Measurements from ENCODE around the gene IFNA7. TPM values are rescaled to one million over a fixed set of nuclear protein-coding genes. Genes with fewer than 3 reads are reported as not detected.
A peak's percentile ranks its signal among the peaks of the same experiment; 100 is the strongest.
"Not testable (repeated sequence)": the region's sequence is repeated elsewhere in the genome, so short reads cannot be mapped to it uniquely, and the experiment has no call there.

IFNA7 gene
- not detected in 2 replicates for total RNA-seq

- H3K27me3 Mint-ChIP-seq, CTCF ChIA-PET, H3K4me1 Mint-ChIP-seq: not testable (repeated sequence)
These were observed at the start of gene IFNA7 for GRCh38 chr9:21202105-21202504. IFNA7 (minus strand) TSS chr9:21202205; CDS start chr9:21202165, 40 bp downstream.

GRCh38 chr9:21251638-21252037 is 49.6 kb upstream of the IFNA7 start:
- CTCF ChIA-PET: interaction anchor here (1.2 to 2.4 kb wide), 3 partner anchors 14 to 144 kb away, joined by 3 to 9 read pairs (median 5); no protein-coding TSS in a partner anchor
- Mint-ChIP-seq H3K9me3 (no peaks in the 10 kb centered on the region), H3K27me3 (peaks cover 22% of the 10 kb centered on the region), H3K4me1 (peaks cover 4% of the 10 kb centered on the region), H3K4me3 (no peak overlapping the region), H3K27ac (no peak overlapping the region), H3K36me3 (ENCODE audit: low read depth) (no peaks in the 10 kb centered on the region)
- DNase-seq (no peak), ATAC-seq (ENCODE audit: low read depth) (no peak)
- POLR2A ChIA-PET: no interaction called here
- no peak for TF ChIP-seq CTCF (IDR thresholded peaks at IDR 0.05)
- intact Hi-C loops (cut with micrococcal nuclease): loop anchor here (2.0 to 5.0 kb wide), 3 partner anchors 67 to 146 kb away; no protein-coding TSS in a partner anchor

More at GRCh38 chr9:21202105-21202504, at the start of gene IFNA7:
- H3K27ac Mint-ChIP-seq; H3K9me3 Mint-ChIP-seq; intact Hi-C loops (cut with micrococcal nuclease); ATAC-seq (ENCODE audit: low read depth); POLR2A ChIA-PET; DNase-seq; H3K36me3 Mint-ChIP-seq (ENCODE audit: low read depth); H3K4me3 Mint-ChIP-seq: not testable (repeated sequence)

GRCh38 chr9:21251190-21251589 is 49.2 kb upstream of the IFNA7 start:
- Mint-ChIP-seq H3K36me3 (ENCODE audit: low read depth) (no peaks in the 10 kb centered on the region), H3K27me3 (peaks cover 19% of the 10 kb centered on the region), H3K9me3 (no peaks in the 10 kb centered on the region), H3K4me3 (no peak overlapping the region), H3K4me1 (peaks cover 4% of the 10 kb centered on the region), H3K27ac (no peak overlapping the region)
- ChIA-PET CTCF (interaction anchor here (1.2 to 2.4 kb wide), 2 partner anchors 68 to 145 kb away, joined by 5 to 9 read pairs; no protein-coding TSS in a partner anchor), POLR2A (no interaction called here)
- no peak for TF ChIP-seq CTCF (IDR thresholded peaks at IDR 0.05)
- DNase-seq: no peak
- intact Hi-C loops (cut with micrococcal nuclease): loop anchor here (5.0 kb wide), 1 partner anchor 146 kb away; no protein-coding TSS in a partner anchor
- no peak for ATAC-seq (ENCODE audit: low read depth)

GRCh38 chr9:21244836-21245235 is 42.8 kb upstream of the IFNA7 start:
- H3K36me3 Mint-ChIP-seq (ENCODE audit: low read depth): no peaks in the 10 kb centered on the region
- intact Hi-C loops (cut with micrococcal nuclease): no loop called here
- peaks cover 6% of the 10 kb centered on the region for H3K27me3 Mint-ChIP-seq
- no peak overlapping the region for H3K4me3 Mint-ChIP-seq
- no peak for DNase-seq
- TF ChIP-seq CTCF (IDR thresholded peaks at IDR 0.05): no peak
- no peaks in the 10 kb centered on the region for H3K4me1 Mint-ChIP-seq
- CTCF ChIA-PET: no interaction called here
- POLR2A ChIA-PET: no interaction called here
- no peaks in the 10 kb centered on the region for H3K9me3 Mint-ChIP-seq
- H3K27ac Mint-ChIP-seq: no peak overlapping the region
- no peak for ATAC-seq (ENCODE audit: low read depth)

- POLR2A ChIA-PET: no interaction called here
- TF ChIP-seq CTCF (IDR thresholded peaks at IDR 0.05): no peak
These were observed 37.9 kb upstream of the IFNA7 start, which contains the start of gene IFNA14 for GRCh38 chr9:21239911-21240310. IFNA14 (minus strand) TSS chr9:21240005; CDS start chr9:21239935, 70 bp downstream.

GRCh38 chr9:21236360-21236714 is 34.3 kb upstream of the IFNA7 start:
- not testable (repeated sequence) for H3K27me3 Mint-ChIP-seq; H3K36me3 Mint-ChIP-seq (ENCODE audit: low read depth); H3K9me3 Mint-ChIP-seq; H3K4me3 Mint-ChIP-seq; H3K27ac Mint-ChIP-seq; H3K4me1 Mint-ChIP-seq; DNase-seq; ATAC-seq (ENCODE audit: low read depth)
- POLR2A ChIA-PET: interaction anchor here (1.1 kb wide), 1 partner anchor 41 kb away, joined by 3 read pairs; no protein-coding TSS in a partner anchor
- intact Hi-C loops (cut with micrococcal nuclease): loop anchor here (10.0 kb wide), 1 partner anchor 468 kb away; no protein-coding TSS in a partner anchor
- CTCF ChIA-PET: interaction anchor here (0.9 to 1.8 kb wide), 11 partner anchors 13 to 555 kb away, joined by 3 to 7 read pairs (median 4); no protein-coding TSS in a partner anchor

More at GRCh38 chr9:21239911-21240310, 37.9 kb upstream of the IFNA7 start, which contains the start of gene IFNA14:
- intact Hi-C loops (cut with micrococcal nuclease): loop anchor here (10.0 kb wide), 1 partner anchor 465 kb away; no protein-coding TSS in a partner anchor
- Mint-ChIP-seq H3K27ac (no peak within 1 kb of the TSS), H3K4me1 (peaks cover 6% of the 10 kb centered on the region), H3K27me3 (peaks cover 6% of the 10 kb centered on the region), H3K9me3 (no peaks in the 10 kb centered on the region), H3K4me3 (no peak within 1 kb of the TSS), H3K36me3 (ENCODE audit: low read depth) (no peaks in the 10 kb centered on the region)
- ATAC-seq (ENCODE audit: low read depth) (no peak), DNase-seq (no peak)
- CTCF ChIA-PET: no interaction called here

GRCh38 chr9:21235468-21236359 is 33.7 kb upstream of the IFNA7 start:
- H3K4me3 Mint-ChIP-seq; H3K36me3 Mint-ChIP-seq (ENCODE audit: low read depth); H3K9me3 Mint-ChIP-seq; H3K27me3 Mint-ChIP-seq; H3K27ac Mint-ChIP-seq; H3K4me1 Mint-ChIP-seq; DNase-seq: not testable (repeated sequence)
- ChIA-PET CTCF (interaction anchor here (0.9 to 1.8 kb wide), 12 partner anchors 14 to 555 kb away, joined by 3 to 7 read pairs (median 4); no protein-coding TSS in a partner anchor), POLR2A (interaction anchor here (1.1 kb wide), 1 partner anchor 40 kb away, joined by 3 read pairs; no protein-coding TSS in a partner anchor)
- peak; percentile 73 for ATAC-seq (ENCODE audit: low read depth)
- intact Hi-C loops (cut with micrococcal nuclease): loop anchor here (1.0 to 10.0 kb wide), 3 partner anchors 220 to 554 kb away; no protein-coding TSS in a partner anchor
